Spleen (tissue), 11 donors: Measurements from ENCODE around the gene SREBF2. TPM values are rescaled to one million over a fixed set of nuclear protein-coding genes. Genes with fewer than 3 reads are reported as not detected.

Experiments
- DNase-seq: peaks from one replicate; pipeline ENCODE4 v3.0.0-alpha.2; 2020
- H3K27ac ChIP-seq, 8 donors: fragments of 200-600 bp; sonication (generic) in 7 of 8; 1 replicate in 4 of 8; 2 replicates in 4 of 8; pipeline versions ENCODE4 v1.5.0 to v1.8.0; 2016 to 2021; ENCODE audit warnings: inconsistent platforms in 4 of 8, mild to moderate bottlenecking in 4 of 8, moderate library complexity in 1 of 8
- H3K27me3 ChIP-seq, 7 donors: fragments of 200-600 bp; sonication (generic) in 6 of 7; replicated peaks in 1 of 7; 1 replicate in 4 of 7; 2 replicates in 3 of 7; pipeline versions ENCODE4 v1.5.0 to v1.8.0; 2016 to 2021; ENCODE audit warnings: inconsistent platforms in 3 of 7, mild to moderate bottlenecking in 1 of 7
- H3K36me3 ChIP-seq, 6 donors: fragments of 200-600 bp; sonication (generic) in 5 of 6; 1 replicate in 4 of 6; 2 replicates in 2 of 6; pipeline versions ENCODE4 v1.5.0 to v1.8.0; 2016 to 2021; ENCODE audit warnings: inconsistent platforms in 2 of 6
- H3K4me1 ChIP-seq, 6 donors: fragments of 200-600 bp; sonication (generic) in 5 of 6; 1 replicate in 3 of 6; 2 replicates in 3 of 6; pipeline versions ENCODE4 v1.5.0 to v1.8.0; 2016 to 2021; ENCODE audit warnings: inconsistent platforms in 3 of 6
- H3K4me3 ChIP-seq, 8 donors: fragments of 200-600 bp; sonication (generic) in 7 of 8; 1 replicate in 4 of 8; 2 replicates in 4 of 8; pipeline versions ENCODE4 v1.5.0 to v1.8.0; 2016 to 2021; ENCODE audit warnings: inconsistent platforms in 4 of 8, mild to moderate bottlenecking in 4 of 8, moderate library complexity in 2 of 8
- H3K9me3 ChIP-seq, 8 donors: fragments of 200-600 bp; sonication (generic) in 7 of 8; 1 replicate in 4 of 8; 2 replicates in 4 of 8; pipeline versions ENCODE4 v1.5.0 to v1.8.0; 2016 to 2021; ENCODE audit warnings: inconsistent platforms in 4 of 8
- CTCF ChIP-seq, 11 experiments: fragments of 200-600 bp in 7 of 11; fragments of 450-650 bp in 4 of 11; sonication (generic) in 4 of 11; IDR thresholded peaks in 8 of 11; conservative IDR thresholded peaks in 3 of 11; 1 replicate in 7 of 11; 2 replicates in 4 of 11; pipeline versions ENCODE4 v1.4.0 to v1.8.0; 2016 to 2021; ENCODE audit warnings: antibody characterized with exemption in 11 of 11, inconsistent platforms in 4 of 11, mild to moderate bottlenecking in 1 of 11
- POLR2A ChIP-seq, 3 donors: fragments of 450-650 bp; IDR thresholded peaks; one replicate each; pipeline ENCODE4 v1.5.1; 2017; ENCODE audit warnings: antibody characterized with exemption in 3 of 3, mild to moderate bottlenecking in 1 of 3
- POLR2AphosphoS5 ChIP-seq, 3 donors: sonication (generic); formaldehyde crosslinking; IDR thresholded peaks; one replicate each; pipeline ENCODE4 v1.5.1; 2017; ENCODE audit warnings: antibody characterized with exemption in 3 of 3
- WGBS, 5 donors: extraction: QIAGEN DNeasy Blood & Tissue Kit in 3 of 5; methylation state at CpG; one replicate each; pipeline versions ENCODE4 v1.1.5 to v1.1.7; 2013 to 2018; 5-methylcytosine and 5-hydroxymethylcytosine counted together
- intact Hi-C: fragments of 100-400 bp; cut with DNase I; formaldehyde crosslinking; loops from one replicate; pipeline ENCODE4 v1.15.0; 2023; ENCODE audit warnings: low total_unique reads
- polyA plus RNA-seq, 3 donors: library from polyadenylated mRNA; stranded (reverse); fragments of 200-250 nt; gene quantifications; one replicate each; pipeline ENCODE4 v1.2.1, GENCODE V29; 2013
- total RNA-seq, 7 donors: library from RNA; depleted of rRNA in 3 of 7; stranded (reverse); fragments of >200 nt in 3 of 7; fragmentation: NEBNext Ultra II Directional in 4 of 7; extraction: Animal tissue kit (Norgen Biotek cat#: 25700) in 4 of 7; gene quantifications; one replicate each; pipeline versions ENCODE4 v1.1.0 to v1.2.1, GENCODE V29; 2016 to 2021
- donor health status: healthy with polysubstance abuse.
- donor health status: DM: no; HTN: no; CAD: no; lungs with moderate emphysema.
- donor health status: DM: no; HTN: no; CAD: no.
- donor health status: Bipolar disorder and iron deficiency.
- donor health status: healthy.
- donor health status: DM: no; HTN: no; CAD: no.
- donor health status: DM: yes; HTN: yes; CAD: no.

The SREBF2 gene
- total and polyA plus RNA-seq, 10 donors, result 19.4 to 104 (median 63.3) TPM

DNA sequence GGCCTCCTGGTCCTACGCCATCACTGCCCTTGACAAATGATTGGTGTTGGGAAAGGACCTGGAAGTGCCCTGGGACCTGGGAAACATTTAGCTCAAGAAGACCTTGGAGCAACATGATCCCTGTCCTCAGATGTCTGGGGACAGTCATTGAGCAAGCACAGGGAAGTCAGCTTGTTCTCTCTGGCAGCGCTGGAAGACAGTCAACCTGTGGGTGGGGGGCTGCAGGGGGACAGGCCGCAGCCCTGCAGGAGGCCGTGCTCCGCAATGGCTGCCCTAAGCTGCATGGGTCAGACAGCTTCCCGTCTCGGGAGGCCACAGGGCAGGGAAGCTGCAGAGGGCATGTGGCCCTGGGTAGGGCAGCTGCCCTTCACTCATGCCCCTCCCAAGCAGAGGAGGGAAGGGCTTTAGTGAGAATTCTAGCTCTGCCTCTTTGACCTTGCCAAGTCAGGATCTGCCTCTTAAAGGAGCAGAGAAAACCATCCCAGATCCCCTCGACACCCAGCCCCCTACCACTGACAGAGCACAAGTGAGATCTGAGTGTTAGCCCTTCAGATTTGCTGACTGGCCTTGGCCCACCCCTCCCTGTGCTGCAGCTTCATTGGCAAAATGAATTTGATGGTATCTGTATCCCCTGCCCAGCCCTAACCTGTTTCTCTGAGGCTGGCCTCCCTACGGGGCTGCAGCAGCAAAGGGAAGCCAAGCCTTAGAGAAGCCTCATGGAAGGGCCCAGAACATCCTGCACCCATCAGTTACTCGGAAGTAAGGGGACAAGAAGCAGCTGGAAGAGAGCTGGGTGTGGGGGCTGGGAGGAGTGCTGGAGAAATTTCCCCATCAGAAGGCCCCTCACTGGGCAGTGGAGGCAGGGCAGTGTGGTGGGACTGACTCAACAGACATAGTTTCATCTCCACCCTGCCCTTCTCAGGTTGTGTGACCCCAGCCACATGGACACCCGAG lies 6.2 kb upstream of the SREBF2 start:
- Histone ChIP-seq H3K4me1 (peaks cover 13 to 76% (median 35%) of the 10 kb centered on the region in 6 donors), H3K27ac (peak overlapping the region in 7 of 8 donors; percentile 45 to 74 (median 63)), H3K36me3 (peaks cover 0 to 28% (median 3%) of the 10 kb centered on the region in 6 donors), H3K27me3 (no peaks in the 10 kb centered on the region), H3K9me3 (no peaks in the 10 kb centered on the region), H3K4me3 (no peak overlapping the region)
- 39 to 82% (median 67%) methylated on average over 9 to 11 of the region's 11 CpGs for WGBS, 5 donors
- intact Hi-C loops, result no loop called here
- DNase-seq, result no peak
- TF ChIP-seq CTCF (IDR thresholded peaks at IDR 0.05 in 8 of 11, conservative IDR thresholded peaks at IDR 0.05 in 3 of 11) (no peak), POLR2A (IDR thresholded peaks at IDR 0.05) (no peak), POLR2AphosphoS5 (IDR thresholded peaks at IDR 0.05) (peak in 2 of 3 donors; percentile 68)

- no peak for TF ChIP-seq POLR2A (IDR thresholded peaks at IDR 0.05)
- TF ChIP-seq CTCF (IDR thresholded peaks at IDR 0.05 in 8 of 11, conservative IDR thresholded peaks at IDR 0.05 in 3 of 11), result no peak
- TF ChIP-seq POLR2AphosphoS5 (IDR thresholded peaks at IDR 0.05), result no peak
- peaks cover 13 to 82% (median 42%) of the 10 kb centered on the region in 6 donors for H3K4me1 ChIP-seq
- DNase-seq, result no peak
These were observed 5.2 kb upstream of the SREBF2 start for GRCh38 chr22:41827671-41828070.

DNA sequence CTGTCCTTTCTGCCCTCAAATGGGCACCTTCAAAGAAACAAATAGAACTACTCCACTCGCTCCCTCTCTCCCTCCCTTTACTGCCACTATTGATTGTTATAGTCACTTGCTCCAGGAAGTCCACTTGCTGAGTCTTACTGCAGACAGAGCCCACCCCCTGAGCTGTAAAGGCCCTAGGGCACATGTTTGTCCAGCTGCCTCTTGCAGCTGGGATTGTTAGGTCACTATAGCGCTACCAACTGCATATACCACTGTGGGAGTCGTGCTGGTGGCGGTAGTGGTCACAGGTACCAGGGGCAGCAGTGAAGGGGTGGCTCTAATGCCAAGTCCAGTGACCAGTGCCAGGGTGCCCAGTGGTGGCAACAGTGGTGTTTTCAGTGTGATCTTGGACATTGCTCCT lies 4.4 kb upstream of the SREBF2 start:
- H3K4me1 ChIP-seq, result peaks cover 13 to 76% (median 42%) of the 10 kb centered on the region in 6 donors
- H3K4me3 ChIP-seq, result no peak overlapping the region
- H3K27ac ChIP-seq, result no peak overlapping the region
- 95 to 100% (median 97%) methylated on average over 4 of the region's 4 CpGs for WGBS, 5 donors
- H3K36me3 ChIP-seq, result peaks cover 0 to 26% (median 3%) of the 10 kb centered on the region in 6 donors
- no peaks in the 10 kb centered on the region for H3K27me3 ChIP-seq
- TF ChIP-seq POLR2AphosphoS5 (IDR thresholded peaks at IDR 0.05), result no peak
- no peak for TF ChIP-seq CTCF (IDR thresholded peaks at IDR 0.05 in 8 of 11, conservative IDR thresholded peaks at IDR 0.05 in 3 of 11)
- TF ChIP-seq POLR2A (IDR thresholded peaks at IDR 0.05), result no peak
- intact Hi-C loops, result no loop called here
- no peaks in the 10 kb centered on the region for H3K9me3 ChIP-seq
- DNase-seq, result no peak

More at GRCh38 chr22:41827671-41828070, 5.2 kb upstream of the SREBF2 start:
- H3K9me3 ChIP-seq, result no peaks in the 10 kb centered on the region
- intact Hi-C loops, result no loop called here
- H3K36me3 ChIP-seq, result peaks cover 0 to 28% (median 3%) of the 10 kb centered on the region in 6 donors
- WGBS, 5 donors, result 85 to 97% (median 95%) methylated on average over 6 of the region's 6 CpGs
- H3K27me3 ChIP-seq, result no peaks in the 10 kb centered on the region
- H3K27ac ChIP-seq, result peak overlapping the region in 3 of 8 donors; percentile 63 to 74 (median 66)
- no peak overlapping the region for H3K4me3 ChIP-seq

- H3K9me3 ChIP-seq, result no peaks in the 10 kb centered on the region
- 96 to 100% (median 98%) methylated on average over 3 of the region's 3 CpGs for WGBS, 5 donors
- peak overlapping the region in 1 of 8 donors; percentile 22 for H3K27ac ChIP-seq
- DNase-seq, result no peak
- intact Hi-C loops, result no loop called here
- TF ChIP-seq POLR2A (IDR thresholded peaks at IDR 0.05) (no peak), POLR2AphosphoS5 (IDR thresholded peaks at IDR 0.05) (no peak), CTCF (IDR thresholded peaks at IDR 0.05 in 8 of 11, conservative IDR thresholded peaks at IDR 0.05 in 3 of 11) (no peak)
- no peaks in the 10 kb centered on the region for H3K27me3 ChIP-seq
- no peak overlapping the region for H3K4me3 ChIP-seq
- peaks cover 0 to 19% (median 3%) of the 10 kb centered on the region in 6 donors for H3K36me3 ChIP-seq
- H3K4me1 ChIP-seq, result peaks cover 21 to 76% (median 51%) of the 10 kb centered on the region in 6 donors
These were observed 2.7 kb upstream of the SREBF2 start for GRCh38 chr22:41830174-41830573.
